B cell (primary cell): ENCODE results near the gene NEU4. TPM values are rescaled to one million over a fixed set of nuclear protein-coding genes. Genes with fewer than 3 reads are reported as not detected.

Experiments used
- ATAC-seq: fragments of 200-7000 bp; cut with Tn5 transposase; one replicate; pipeline ENCODE4 v1.10.0; 2021; ENCODE audit warnings: low read depth, mild to moderate bottlenecking, moderate number of reproducible peaks, moderate library complexity
- CTCF ChIA-PET: fragments of 350-600 bp; sonication (Branson Sonifier 250); formaldehyde crosslinking; loops from one replicate; lab custom pipeline; 2021; ENCODE audit warnings: antibody characterized with exemption, inconsistent platforms; lab: Charles Lee
- POLR2A ChIA-PET: fragments of 350-600 bp; sonication (Branson Sonifier 250); formaldehyde crosslinking; loops from one replicate; lab custom pipeline; 2021; ENCODE audit warnings: antibody characterized with exemption; lab: Charles Lee
- DNase-seq: peaks from one replicate; pipeline ENCODE4 v3.0.0; 2013
- H2AFZ ChIP-seq: 2 replicates; pipeline ENCODE4 v1.6.1; 2012; ENCODE audit warnings: mild to moderate bottlenecking, low read depth, low read length; ENCODE audit not compliant: insufficient read depth, poor library complexity, severe bottlenecking
- H3K27ac ChIP-seq, 2 donors: 1 replicate in 1 of 2; 2 replicates in 1 of 2; pipeline ENCODE4 v1.5.1; 2012 to 2013; ENCODE audit warnings: low read length in 2 of 2, mild to moderate bottlenecking in 2 of 2, moderate library complexity in 1 of 2
- H3K27me3 ChIP-seq, 4 experiments: fragments of 200-600 bp in 1 of 4; sonication (generic) in 1 of 4; replicated peaks in 1 of 4; 1 replicate in 2 of 4; 2 replicates in 2 of 4; pipeline versions ENCODE4 v1.6.1 to v1.7.0; 2013 to 2016; ENCODE audit warnings: low read length in 3 of 4, mild to moderate bottlenecking in 2 of 4, mixed read lengths in 1 of 4, moderate library complexity in 1 of 4; ENCODE audit not compliant: insufficient read depth in 4 of 4, control insufficient read depth in 3 of 4; ENCODE audit errors: control extremely low read depth in 1 of 4
- H3K36me3 ChIP-seq, 2 experiments: replicated peaks in 1 of 2; 1 replicate in 1 of 2; 2 replicates in 1 of 2; pipeline versions ENCODE4 v1.6.1 to v1.7.1; 2013; ENCODE audit warnings: low read length in 1 of 2; ENCODE audit not compliant: insufficient read depth in 2 of 2, control insufficient read depth in 1 of 2; ENCODE audit errors: control extremely low read depth in 1 of 2, extremely low read depth in 1 of 2
- H3K4me1 ChIP-seq, 2 donors: fragments of 200-600 bp in 1 of 2; sonication (generic) in 1 of 2; 1 replicate in 1 of 2; 2 replicates in 1 of 2; pipeline versions ENCODE4 v1.5.1 to v1.6.1; 2013 to 2017; ENCODE audit warnings: low read length in 2 of 2; ENCODE audit not compliant: control insufficient read depth in 2 of 2, insufficient read depth in 2 of 2
- H3K4me2 ChIP-seq: replicated peaks from 2 replicates; pipeline ENCODE3; 2012; ENCODE audit warnings: mild to moderate bottlenecking, low read depth, low read length; ENCODE audit not compliant: poor library complexity, severe bottlenecking
- H3K4me3 ChIP-seq, 5 experiments: fragments of 200-600 bp in 1 of 5; sonication (generic) in 1 of 5; 1 replicate in 3 of 5; 2 replicates in 2 of 5; pipeline versions ENCODE4 v1.5.1 to v1.7.0; 2011 to 2016; ENCODE audit warnings: low read length in 4 of 5, mild to moderate bottlenecking in 4 of 5, low read depth in 2 of 5, control low read depth in 1 of 5, moderate library complexity in 1 of 5; ENCODE audit not compliant: insufficient read depth in 1 of 5; ENCODE audit errors: control extremely low read depth in 1 of 5, extremely low read depth in 1 of 5
- H3K79me2 ChIP-seq: fragments of 200-600 bp; sonication (generic); one replicate; pipeline ENCODE4 v1.6.0; 2016; ENCODE audit warnings: low read length; ENCODE audit not compliant: control insufficient read depth, insufficient read depth
- H3K9ac ChIP-seq: fragments of 200-600 bp; sonication (generic); 2 replicates; pipeline ENCODE4 v1.6.1; 2017; ENCODE audit warnings: mild to moderate bottlenecking, low read length, moderate library complexity
- H3K9me3 ChIP-seq, 3 donors: one replicate each; pipeline versions ENCODE4 v1.6.1 to v1.7.1; 2013; ENCODE audit warnings: low read length in 2 of 3; ENCODE audit not compliant: control insufficient read depth in 2 of 3, insufficient read depth in 1 of 3; ENCODE audit errors: control extremely low read depth in 1 of 3
- H4K20me1 ChIP-seq: 2 replicates; pipeline ENCODE4 v1.6.0; 2012; ENCODE audit warnings: mild to moderate bottlenecking, low read length; ENCODE audit not compliant: insufficient read depth, control insufficient read depth, poor library complexity, severe bottlenecking
- H3K27ac Mint-ChIP-seq: one replicate; pipeline ENCODE4 v1.8.0; 2021; ENCODE audit warnings: mixed read lengths
- H3K27me3 Mint-ChIP-seq: one replicate; pipeline ENCODE4 v1.8.0; 2021; ENCODE audit warnings: mixed read lengths
- H3K4me1 Mint-ChIP-seq: one replicate; pipeline ENCODE4 v1.8.0; 2021; ENCODE audit warnings: mixed read lengths
- H3K4me3 Mint-ChIP-seq: one replicate; pipeline ENCODE4 v1.8.0; 2021; ENCODE audit warnings: mixed read lengths
- H3K9me3 Mint-ChIP-seq: one replicate; pipeline ENCODE4 v1.8.0; 2022; ENCODE audit warnings: mixed read lengths; ENCODE audit not compliant: insufficient read depth
- CTCF ChIP-seq: fragments of 200-600 bp; IDR thresholded peaks from one replicate; pipeline ENCODE4 v1.8.0; 2022; ENCODE audit warnings: antibody characterized with exemption, mild to moderate bottlenecking
- EZH2 ChIP-seq: IDR thresholded peaks from 2 replicates; pipeline ENCODE4 v1.6.1; 2012; ENCODE audit warnings: borderline replicate concordance, low read depth, mild to moderate bottlenecking, moderate library complexity, low read length; ENCODE audit not compliant: insufficient read depth, poor library complexity, severe bottlenecking
- WGBS: methylation state at CpG from one replicate; pipeline ENCODE4 v1.1.5; 2013; ENCODE audit warnings: missing lambda C conversion rate; ENCODE audit not compliant: insufficient coverage; 5-methylcytosine and 5-hydroxymethylcytosine counted together
- intact Hi-C: fragments of 100-400 bp; cut with micrococcal nuclease; formaldehyde crosslinking; loops from one replicate; pipeline ENCODE4 v1.10.0; 2022
- polyA plus RNA-seq: library from polyadenylated mRNA; depleted of rRNA; stranded (reverse); fragments of >200 nt; gene quantifications from 2 replicates; pipeline ENCODE4 v1.2.3, GENCODE V29; 2012
- total RNA-seq, 2 donors: library from RNA; stranded (reverse); fragments of 120-200 nt in 1 of 2; gene quantifications; 1 replicate in 1 of 2; 2 replicates in 1 of 2; pipeline versions ENCODE4 v1.2.3 to v1.2.4, GENCODE V29; 2013 to 2022

NEU4 gene
- total and polyA plus RNA-seq, 2 donors (not counting 1 experiment from before 2014, with no cell fraction given) = 0.19 TPM; not detected in 1

DNA sequence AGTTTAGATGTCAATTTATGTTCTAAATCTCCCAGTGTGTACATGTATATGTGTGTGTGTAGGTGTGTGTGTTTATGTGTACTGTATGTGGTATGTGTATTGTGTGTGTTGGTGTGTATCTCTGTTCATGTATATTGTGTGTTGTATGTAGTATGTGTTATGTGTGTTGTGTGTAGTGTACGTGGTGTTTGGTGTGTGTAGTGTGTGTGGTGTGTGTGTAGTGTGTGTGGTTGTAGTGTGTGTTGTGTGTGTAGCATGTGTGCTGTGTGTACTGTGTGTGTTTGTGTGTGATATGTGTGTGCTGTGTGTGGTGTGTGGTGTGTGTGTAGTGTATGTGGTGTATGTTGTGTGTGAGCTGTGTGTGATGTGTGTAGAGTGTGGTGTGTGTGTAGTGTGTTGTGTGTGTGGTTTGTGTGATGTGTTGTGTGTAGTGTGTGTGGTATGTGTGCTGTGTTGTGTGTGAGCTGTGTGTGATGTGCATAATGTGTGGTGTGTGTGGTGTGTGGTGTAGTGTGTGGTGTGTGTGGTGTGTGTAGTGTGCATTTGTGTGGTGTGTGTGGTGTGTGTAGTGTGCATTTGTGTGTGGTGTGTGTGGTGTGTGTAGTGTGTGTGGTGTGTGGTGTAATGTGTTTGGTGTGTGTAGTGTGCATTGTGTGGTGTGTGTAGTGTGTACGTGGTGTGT lies 55.3 kb downstream of the NEU4 start:
- Histone ChIP-seq H3K9me3 (peaks cover 0 to 19% (median 0%) of the 10 kb centered on the region in 3 donors), H3K27ac (no peak overlapping the region), H3K4me2 (no peak overlapping the region), H4K20me1 (no peaks in the 10 kb centered on the region), H3K79me2 (no peaks in the 10 kb centered on the region), H2AFZ (no peak overlapping the region), H3K36me3 (no peaks in the 10 kb centered on the region), H3K4me1 (peaks cover 31 to 55% of the 10 kb centered on the region in 2 donors), H3K9ac (no peak overlapping the region), H3K27me3 (peaks cover 0 to 67% (median 39%) of the 10 kb centered on the region in 4 experiments), H3K4me3 (no peak overlapping the region)
- WGBS = 94% methylated on average over 2 of the region's 2 CpGs
- ChIA-PET POLR2A (no interaction called here), CTCF (no interaction called here)
- DNase-seq = no peak
- H3K4me1 Mint-ChIP-seq = peaks cover 42% of the 10 kb centered on the region
- H3K27ac Mint-ChIP-seq = peak overlapping the region; percentile 38
- TF ChIP-seq CTCF (no peak), EZH2 (no peak)
- H3K9me3 Mint-ChIP-seq = no peaks in the 10 kb centered on the region
- no peak for ATAC-seq
- intact Hi-C loops = no loop called here
- peak overlapping the region; percentile 0 for H3K4me3 Mint-ChIP-seq
- H3K27me3 Mint-ChIP-seq = peaks cover 35% of the 10 kb centered on the region

GRCh38 chr2:241864850-241865213 lies 55.8 kb downstream of the NEU4 start:
- Histone ChIP-seq H3K9me3 (peaks cover 0 to 19% (median 0%) of the 10 kb centered on the region in 3 donors), H3K27ac (no peak overlapping the region), H3K4me3 (no peak overlapping the region), H3K9ac (no peak overlapping the region), H3K79me2 (no peaks in the 10 kb centered on the region), H3K4me1 (peaks cover 28 to 50% of the 10 kb centered on the region in 2 donors), H4K20me1 (no peaks in the 10 kb centered on the region), H3K36me3 (no peaks in the 10 kb centered on the region), H2AFZ (no peak overlapping the region), H3K27me3 (peaks cover 0 to 63% (median 39%) of the 10 kb centered on the region in 4 experiments), H3K4me2 (no peak overlapping the region)
- 95% methylated on average over 5 of the region's 5 CpGs for WGBS
- peaks cover 36% of the 10 kb centered on the region for H3K4me1 Mint-ChIP-seq
- H3K9me3 Mint-ChIP-seq = no peaks in the 10 kb centered on the region
- no peak for ATAC-seq
- no peak overlapping the region for H3K4me3 Mint-ChIP-seq
- no peak overlapping the region for H3K27ac Mint-ChIP-seq
- intact Hi-C loops = no loop called here
- no peak for DNase-seq
- ChIA-PET POLR2A (no interaction called here), CTCF (no interaction called here)
- peaks cover 32% of the 10 kb centered on the region for H3K27me3 Mint-ChIP-seq
- TF ChIP-seq CTCF (no peak), EZH2 (no peak)
